ENCODE data around the gene PDE4B.

The PDE4B gene

GRCh38 chr1:66422804-66423203 lies 630.1 kb downstream of the PDE4B start:
- DNase-seq (ENCODE audit: low read depth), result no peak

Measured in ELR (cell line).